Fibroblast of villous mesenchyme (primary cell): ENCODE results near the gene RHD. TPM values are rescaled to one million over a fixed set of nuclear protein-coding genes. Genes with fewer than 3 reads are reported as not detected.

ENCODE experiments used
- total RNA-seq: library from RNA; depleted of rRNA; stranded (reverse); fragments of >200 nt; gene quantifications from 2 replicates; pipeline ENCODE4 v1.2.3, GENCODE V29; 2012

The RHD gene
- total RNA-seq, 1 donor = not detected

Other genes starting within 250 kb of the RHD start
- gene SYF2, start 40.0 kb upstream of the RHD start, total RNA-seq = 19.3 and 28.9 TPM in 2 replicates
- gene RSRP1, start 25.1 kb upstream of the RHD start, total RNA-seq = 95.7 and 160 TPM in 2 replicates
- 109 and 142 TPM in 2 replicates for gene TMEM50A, start 65.8 kb downstream of the RHD start, total RNA-seq
- under 0.01 TPM in 2 replicates for gene RHCE, start 148.3 kb downstream of the RHD start, total RNA-seq
- 19.0 and 19.9 TPM in 2 replicates for gene MACO1, start 158.4 kb downstream of the RHD start, total RNA-seq